HCT116 (cell line): ENCODE data around the gene SYNE1.

Experiments used
- CBX3 ChIP-seq: IDR thresholded peaks from 2 replicates; pipeline ENCODE4 v1.6.1; 2012; ENCODE audit warnings: low read depth
- POLR2A ChIP-seq: IDR thresholded peaks from 2 replicates; pipeline ENCODE4 v1.7.0; 2011; ENCODE audit warnings: borderline replicate concordance; ENCODE audit not compliant: insufficient read depth, insufficient read length; ENCODE audit errors: extremely low read depth
- POLR2AphosphoS5 ChIP-seq: IDR thresholded peaks from 2 replicates; pipeline ENCODE4 v1.6.1; 2011; ENCODE audit warnings: mild to moderate bottlenecking, low read depth, low read length, moderate library complexity
- SIN3A ChIP-seq: IDR thresholded peaks from 2 replicates; pipeline ENCODE4 v1.6.1; 2012; ENCODE audit warnings: low read depth
- TF ChIP-seq, protein P1 (sequence below), 3 experiments: fragments of 200-600 bp in 1 of 3; sonication (generic) in 1 of 3; IDR thresholded peaks in 2 of 3; conservative IDR thresholded peaks in 1 of 3; 2 replicates each; pipeline ENCODE4 v1.5.1; 2012 to 2017; ENCODE audit warnings: low read depth in 2 of 3, low read length in 2 of 3, antibody characterized with exemption in 1 of 3, borderline replicate concordance in 1 of 3, control low read depth in 1 of 3, mild to moderate bottlenecking in 1 of 3, mixed read lengths in 1 of 3, mixed run types in 1 of 3, moderate library complexity in 1 of 3; ENCODE audit not compliant: insufficient read depth in 1 of 3
- TF ChIP-seq, protein P2 (sequence below): IDR thresholded peaks from 2 replicates; pipeline ENCODE4 v1.6.1; 2012; ENCODE audit warnings: low read depth

GRCh38 chr6:152308306-152308705 lies 328.9 kb downstream of the SYNE1 start:
- TF ChIP-seq, protein P1, sequence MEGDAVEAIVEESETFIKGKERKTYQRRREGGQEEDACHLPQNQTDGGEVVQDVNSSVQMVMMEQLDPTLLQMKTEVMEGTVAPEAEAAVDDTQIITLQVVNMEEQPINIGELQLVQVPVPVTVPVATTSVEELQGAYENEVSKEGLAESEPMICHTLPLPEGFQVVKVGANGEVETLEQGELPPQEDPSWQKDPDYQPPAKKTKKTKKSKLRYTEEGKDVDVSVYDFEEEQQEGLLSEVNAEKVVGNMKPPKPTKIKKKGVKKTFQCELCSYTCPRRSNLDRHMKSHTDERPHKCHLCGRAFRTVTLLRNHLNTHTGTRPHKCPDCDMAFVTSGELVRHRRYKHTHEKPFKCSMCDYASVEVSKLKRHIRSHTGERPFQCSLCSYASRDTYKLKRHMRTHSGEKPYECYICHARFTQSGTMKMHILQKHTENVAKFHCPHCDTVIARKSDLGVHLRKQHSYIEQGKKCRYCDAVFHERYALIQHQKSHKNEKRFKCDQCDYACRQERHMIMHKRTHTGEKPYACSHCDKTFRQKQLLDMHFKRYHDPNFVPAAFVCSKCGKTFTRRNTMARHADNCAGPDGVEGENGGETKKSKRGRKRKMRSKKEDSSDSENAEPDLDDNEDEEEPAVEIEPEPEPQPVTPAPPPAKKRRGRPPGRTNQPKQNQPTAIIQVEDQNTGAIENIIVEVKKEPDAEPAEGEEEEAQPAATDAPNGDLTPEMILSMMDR (IDR thresholded peaks at IDR 0.05 in 2 of 3, conservative IDR thresholded peaks at IDR 0.05 in 1 of 3; ENCODE audit: borderline replicate concordance in 1 of 3, insufficient read depth in 1 of 3, low read depth in 2 of 3, low read length in 2 of 3) = no peak
- TF ChIP-seq, protein P2, sequence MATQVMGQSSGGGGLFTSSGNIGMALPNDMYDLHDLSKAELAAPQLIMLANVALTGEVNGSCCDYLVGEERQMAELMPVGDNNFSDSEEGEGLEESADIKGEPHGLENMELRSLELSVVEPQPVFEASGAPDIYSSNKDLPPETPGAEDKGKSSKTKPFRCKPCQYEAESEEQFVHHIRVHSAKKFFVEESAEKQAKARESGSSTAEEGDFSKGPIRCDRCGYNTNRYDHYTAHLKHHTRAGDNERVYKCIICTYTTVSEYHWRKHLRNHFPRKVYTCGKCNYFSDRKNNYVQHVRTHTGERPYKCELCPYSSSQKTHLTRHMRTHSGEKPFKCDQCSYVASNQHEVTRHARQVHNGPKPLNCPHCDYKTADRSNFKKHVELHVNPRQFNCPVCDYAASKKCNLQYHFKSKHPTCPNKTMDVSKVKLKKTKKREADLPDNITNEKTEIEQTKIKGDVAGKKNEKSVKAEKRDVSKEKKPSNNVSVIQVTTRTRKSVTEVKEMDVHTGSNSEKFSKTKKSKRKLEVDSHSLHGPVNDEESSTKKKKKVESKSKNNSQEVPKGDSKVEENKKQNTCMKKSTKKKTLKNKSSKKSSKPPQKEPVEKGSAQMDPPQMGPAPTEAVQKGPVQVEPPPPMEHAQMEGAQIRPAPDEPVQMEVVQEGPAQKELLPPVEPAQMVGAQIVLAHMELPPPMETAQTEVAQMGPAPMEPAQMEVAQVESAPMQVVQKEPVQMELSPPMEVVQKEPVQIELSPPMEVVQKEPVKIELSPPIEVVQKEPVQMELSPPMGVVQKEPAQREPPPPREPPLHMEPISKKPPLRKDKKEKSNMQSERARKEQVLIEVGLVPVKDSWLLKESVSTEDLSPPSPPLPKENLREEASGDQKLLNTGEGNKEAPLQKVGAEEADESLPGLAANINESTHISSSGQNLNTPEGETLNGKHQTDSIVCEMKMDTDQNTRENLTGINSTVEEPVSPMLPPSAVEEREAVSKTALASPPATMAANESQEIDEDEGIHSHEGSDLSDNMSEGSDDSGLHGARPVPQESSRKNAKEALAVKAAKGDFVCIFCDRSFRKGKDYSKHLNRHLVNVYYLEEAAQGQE = no peak
- TF ChIP-seq POLR2A = no peak
- TF ChIP-seq POLR2AphosphoS5 = no peak
- no peak for TF ChIP-seq CBX3
- TF ChIP-seq SIN3A = no peak
